Nephron (organoid): ENCODE data around the gene ZNF860.
"Not testable (repeated sequence)": the region's sequence is repeated elsewhere in the genome, so short reads cannot be mapped to it uniquely, and the experiment has no call there.

Experiments
- H3K27ac Mint-ChIP-seq, 3 experiments: 2 replicates each; pipeline ENCODE4 v1.8.0; 2020; ENCODE audit warnings: mixed read lengths in 3 of 3, mild to moderate bottlenecking in 2 of 3, moderate library complexity in 1 of 3
- H3K27me3 Mint-ChIP-seq: 2 replicates; pipeline ENCODE4 v1.8.0; 2021; ENCODE audit warnings: low read depth, mild to moderate bottlenecking, moderate library complexity, mixed read lengths
- H3K36me3 Mint-ChIP-seq: 2 replicates; pipeline ENCODE4 v1.8.0; 2020; ENCODE audit warnings: low read depth, mixed read lengths
- H3K4me1 Mint-ChIP-seq: 2 replicates; pipeline ENCODE4 v1.8.0; 2020; ENCODE audit warnings: mixed read lengths
- H3K4me3 Mint-ChIP-seq, 3 experiments: 2 replicates each; pipeline ENCODE4 v1.8.0; 2020; ENCODE audit warnings: mild to moderate bottlenecking in 3 of 3, mixed read lengths in 3 of 3, moderate library complexity in 2 of 3
- H3K9me3 Mint-ChIP-seq: 2 replicates; pipeline ENCODE4 v1.8.0; 2020; ENCODE audit warnings: mixed read lengths
- CTCF ChIP-seq, 3 experiments: fragments of 200-600 bp; sonication (generic); IDR thresholded peaks; one replicate each; pipeline ENCODE4 v1.5.0; 2021; ENCODE audit warnings: antibody characterized with exemption in 3 of 3; ENCODE audit not compliant: unreplicated experiment in 3 of 3

ZNF860 gene

GRCh38 chr3:31988271-31988670, 6.7 kb downstream of the ZNF860 start:
- TF ChIP-seq CTCF (IDR thresholded peaks at IDR 0.05; ENCODE audit: unreplicated experiment in 3 of 3), result no peak
- Mint-ChIP-seq H3K27me3 (no peaks in the 10 kb centered on the region), H3K9me3 (peaks cover 5% of the 10 kb centered on the region), H3K4me3 (no peak overlapping the region), H3K4me1 (no peaks in the 10 kb centered on the region), H3K27ac (no peak overlapping the region), H3K36me3 (peaks cover 9% of the 10 kb centered on the region)

GRCh38 chr3:31992995-31993394, 11.4 kb downstream of the ZNF860 start:
- H3K4me3 Mint-ChIP-seq, H3K4me1 Mint-ChIP-seq, H3K36me3 Mint-ChIP-seq, H3K27me3 Mint-ChIP-seq, H3K27ac Mint-ChIP-seq: not testable (repeated sequence)
- peaks cover 14% of the 10 kb centered on the region for H3K9me3 Mint-ChIP-seq

GRCh38 chr3:31993843-31994242, 12.3 kb downstream of the ZNF860 start:
- Mint-ChIP-seq H3K27me3 (no peaks in the 10 kb centered on the region), H3K4me3 (no peak overlapping the region), H3K27ac (no peak overlapping the region), H3K4me1 (no peaks in the 10 kb centered on the region), H3K36me3 (peaks cover 4% of the 10 kb centered on the region), H3K9me3 (peaks cover 14% of the 10 kb centered on the region)
- TF ChIP-seq CTCF (IDR thresholded peaks at IDR 0.05; ENCODE audit: unreplicated experiment in 3 of 3), result no peak

GRCh38 chr3:31995026-31995425, 13.5 kb downstream of the ZNF860 start:
- H3K36me3 Mint-ChIP-seq, H3K4me3 Mint-ChIP-seq, H3K4me1 Mint-ChIP-seq, H3K27me3 Mint-ChIP-seq, H3K27ac Mint-ChIP-seq: not testable (repeated sequence)
- peaks cover 14% of the 10 kb centered on the region for H3K9me3 Mint-ChIP-seq

GRCh38 chr3:31996195-31996594, 14.6 kb downstream of the ZNF860 start:
- H3K27ac Mint-ChIP-seq, result no peak overlapping the region
- no peaks in the 10 kb centered on the region for H3K27me3 Mint-ChIP-seq
- TF ChIP-seq CTCF (IDR thresholded peaks at IDR 0.05; ENCODE audit: unreplicated experiment in 3 of 3), result no peak

GRCh38 chr3:31997500-31997899, 15.9 kb downstream of the ZNF860 start:
- Mint-ChIP-seq H3K27ac (no peak overlapping the region), H3K4me1 (no peaks in the 10 kb centered on the region), H3K27me3 (no peaks in the 10 kb centered on the region), H3K9me3 (peaks cover 10% of the 10 kb centered on the region), H3K36me3 (peaks cover 1% of the 10 kb centered on the region), H3K4me3 (no peak overlapping the region)
- no peak for TF ChIP-seq CTCF (IDR thresholded peaks at IDR 0.05; ENCODE audit: unreplicated experiment in 3 of 3)

More at GRCh38 chr3:31996195-31996594, 14.6 kb downstream of the ZNF860 start:
- H3K4me1 Mint-ChIP-seq, result no peaks in the 10 kb centered on the region
- H3K36me3 Mint-ChIP-seq, result peaks cover 4% of the 10 kb centered on the region
- no peak overlapping the region for H3K4me3 Mint-ChIP-seq
- peaks cover 12% of the 10 kb centered on the region for H3K9me3 Mint-ChIP-seq

GRCh38 chr3:31999907-32000439, 18.4 kb downstream of the ZNF860 start:
- no peak overlapping the region for H3K27ac Mint-ChIP-seq
- peaks cover 5% of the 10 kb centered on the region for H3K4me1 Mint-ChIP-seq
- peaks cover 5% of the 10 kb centered on the region for H3K27me3 Mint-ChIP-seq
- H3K36me3 Mint-ChIP-seq, result no peaks in the 10 kb centered on the region
- no peaks in the 10 kb centered on the region for H3K9me3 Mint-ChIP-seq
- no peak for TF ChIP-seq CTCF (IDR thresholded peaks at IDR 0.05; ENCODE audit: unreplicated experiment in 3 of 3)
- H3K4me3 Mint-ChIP-seq, result no peak overlapping the region
